GM18858 (cell line): ENCODE measurements around the gene DNAJC4.
"Not testable (repeated sequence)": the region's sequence is repeated elsewhere in the genome, so short reads cannot be mapped to it uniquely, and the experiment has no call there.

Experiments used
- ATAC-seq: cut with Tn5 transposase; IDR thresholded peaks from one replicate; pipeline ENCODE4 v1.9.1; 2021; ENCODE audit not compliant: unreplicated experiment

DNAJC4 gene

GRCh38 chr11:64243236-64243854, 13.0 kb downstream of the DNAJC4 start:
- ATAC-seq = no peak

- ATAC-seq = no peak
These were observed 13.8 kb downstream of the DNAJC4 start for GRCh38 chr11:64244107-64244506.

- ATAC-seq = no peak
These were observed 14.6 kb downstream of the DNAJC4 start for GRCh38 chr11:64244966-64245365.

- ATAC-seq = no peak
These were observed 15.1 kb downstream of the DNAJC4 start for GRCh38 chr11:64245401-64245796.

GRCh38 chr11:64245797-64246620, 15.7 kb downstream of the DNAJC4 start:
- ATAC-seq = no peak

- not testable (repeated sequence) for ATAC-seq
These were observed 16.2 kb downstream of the DNAJC4 start for GRCh38 chr11:64246621-64246870.

- ATAC-seq = no peak
These were observed 16.8 kb downstream of the DNAJC4 start, which contains the start of gene PPP1R14B for GRCh38 chr11:64246871-64247728. TSS of gene PPP1R14B (minus strand) at chr11:64246943. CDS start at chr11:64246673, 270 bp downstream.

- no peak for ATAC-seq
These were observed 17.6 kb downstream of the DNAJC4 start for GRCh38 chr11:64247729-64248531.

- ATAC-seq = no peak
These were observed 18.2 kb downstream of the DNAJC4 start for GRCh38 chr11:64248578-64248977.

- ATAC-seq = no peak
These were observed 18.7 kb downstream of the DNAJC4 start for GRCh38 chr11:64249038-64249437.

GRCh38 chr11:64249563-64250414, 19.4 kb downstream of the DNAJC4 start:
- ATAC-seq = no peak

GRCh38 chr11:64250415-64251015, 20.2 kb downstream of the DNAJC4 start:
- no peak for ATAC-seq

GRCh38 chr11:64251016-64251752, 20.8 kb downstream of the DNAJC4 start, which contains the start of gene PLCB3:
TSS of gene PLCB3 (plus strand) at chr11:64251530. CDS start at chr11:64251650, 120 bp downstream.
- ATAC-seq = no peak

- ATAC-seq = no peak
These were observed 21.3 kb downstream of the DNAJC4 start for GRCh38 chr11:64251753-64252002.

GRCh38 chr11:64252003-64252872, 21.9 kb downstream of the DNAJC4 start:
- ATAC-seq = no peak

- ATAC-seq = no peak
These were observed 22.7 kb downstream of the DNAJC4 start for GRCh38 chr11:64253043-64253442.

GRCh38 chr11:64253481-64253880, 23.1 kb downstream of the DNAJC4 start:
- no peak for ATAC-seq

GRCh38 chr11:64254326-64254725, 24.0 kb downstream of the DNAJC4 start:
- no peak for ATAC-seq
